Kidney capillary endothelial cell (primary cell): ENCODE results near the gene USP35.

Experiments
- DNase-seq: peaks from one replicate; pipeline ENCODE4 v3.0.0-alpha.2; 2018; ENCODE audit warnings: low spot score

The USP35 gene, protein sequence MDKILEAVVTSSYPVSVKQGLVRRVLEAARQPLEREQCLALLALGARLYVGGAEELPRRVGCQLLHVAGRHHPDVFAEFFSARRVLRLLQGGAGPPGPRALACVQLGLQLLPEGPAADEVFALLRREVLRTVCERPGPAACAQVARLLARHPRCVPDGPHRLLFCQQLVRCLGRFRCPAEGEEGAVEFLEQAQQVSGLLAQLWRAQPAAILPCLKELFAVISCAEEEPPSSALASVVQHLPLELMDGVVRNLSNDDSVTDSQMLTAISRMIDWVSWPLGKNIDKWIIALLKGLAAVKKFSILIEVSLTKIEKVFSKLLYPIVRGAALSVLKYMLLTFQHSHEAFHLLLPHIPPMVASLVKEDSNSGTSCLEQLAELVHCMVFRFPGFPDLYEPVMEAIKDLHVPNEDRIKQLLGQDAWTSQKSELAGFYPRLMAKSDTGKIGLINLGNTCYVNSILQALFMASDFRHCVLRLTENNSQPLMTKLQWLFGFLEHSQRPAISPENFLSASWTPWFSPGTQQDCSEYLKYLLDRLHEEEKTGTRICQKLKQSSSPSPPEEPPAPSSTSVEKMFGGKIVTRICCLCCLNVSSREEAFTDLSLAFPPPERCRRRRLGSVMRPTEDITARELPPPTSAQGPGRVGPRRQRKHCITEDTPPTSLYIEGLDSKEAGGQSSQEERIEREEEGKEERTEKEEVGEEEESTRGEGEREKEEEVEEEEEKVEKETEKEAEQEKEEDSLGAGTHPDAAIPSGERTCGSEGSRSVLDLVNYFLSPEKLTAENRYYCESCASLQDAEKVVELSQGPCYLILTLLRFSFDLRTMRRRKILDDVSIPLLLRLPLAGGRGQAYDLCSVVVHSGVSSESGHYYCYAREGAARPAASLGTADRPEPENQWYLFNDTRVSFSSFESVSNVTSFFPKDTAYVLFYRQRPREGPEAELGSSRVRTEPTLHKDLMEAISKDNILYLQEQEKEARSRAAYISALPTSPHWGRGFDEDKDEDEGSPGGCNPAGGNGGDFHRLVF

DNA sequence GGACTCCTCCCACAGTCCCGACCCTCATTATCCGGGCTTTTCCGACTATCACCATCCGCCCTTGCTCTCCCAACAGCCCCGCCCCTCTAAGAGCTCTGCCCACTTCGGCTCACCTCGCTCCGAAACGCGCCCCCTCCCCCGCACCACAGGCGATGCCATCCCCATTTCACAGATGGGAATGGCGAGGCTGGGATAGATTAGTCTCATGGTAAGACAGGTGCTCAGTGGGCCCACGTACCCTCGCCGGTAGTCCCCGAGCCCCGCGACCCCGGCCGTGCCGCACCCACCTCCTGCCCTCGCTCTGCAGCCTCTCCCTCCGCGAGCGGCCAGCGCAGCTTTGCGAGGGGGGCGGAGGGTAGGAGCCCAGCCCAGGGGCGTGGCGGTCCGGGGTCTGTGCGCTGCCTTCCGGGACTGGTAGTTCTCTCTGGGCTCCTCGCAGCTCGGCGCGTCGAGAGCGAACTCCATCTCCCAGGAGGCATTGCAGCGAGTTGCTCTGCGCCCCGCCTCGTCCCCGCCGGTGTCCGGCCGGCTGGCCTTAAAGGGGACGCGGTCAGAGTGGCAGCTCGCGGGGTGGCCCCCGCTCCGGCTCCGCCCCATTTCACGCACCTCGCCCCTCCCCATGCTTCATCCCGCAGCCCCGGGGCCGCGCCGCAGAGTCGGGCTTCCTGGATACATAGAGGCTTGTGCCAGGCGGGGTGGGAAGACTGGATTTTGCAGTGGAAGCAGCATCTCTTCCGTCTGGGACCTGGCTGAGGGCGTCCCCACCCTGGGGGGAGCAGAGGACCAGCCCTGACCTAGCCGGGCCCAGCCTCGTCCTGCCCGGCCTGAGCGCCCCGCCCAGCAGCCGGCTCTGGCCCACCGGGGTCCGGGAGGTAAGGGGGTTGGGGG is at the start of gene USP35, which contains the start of gene KCTD21:
TSS of gene USP35 (plus strand) at position 634 of the 888 bp plus-strand sequence. CDS start 7,327 bp downstream, outside the sequence.
TSS of gene KCTD21 (minus strand) at position 341 of the 888 bp plus-strand sequence. CDS start 14,072 bp downstream, outside the sequence.
- DNase-seq: peak; percentile 94

DNA sequence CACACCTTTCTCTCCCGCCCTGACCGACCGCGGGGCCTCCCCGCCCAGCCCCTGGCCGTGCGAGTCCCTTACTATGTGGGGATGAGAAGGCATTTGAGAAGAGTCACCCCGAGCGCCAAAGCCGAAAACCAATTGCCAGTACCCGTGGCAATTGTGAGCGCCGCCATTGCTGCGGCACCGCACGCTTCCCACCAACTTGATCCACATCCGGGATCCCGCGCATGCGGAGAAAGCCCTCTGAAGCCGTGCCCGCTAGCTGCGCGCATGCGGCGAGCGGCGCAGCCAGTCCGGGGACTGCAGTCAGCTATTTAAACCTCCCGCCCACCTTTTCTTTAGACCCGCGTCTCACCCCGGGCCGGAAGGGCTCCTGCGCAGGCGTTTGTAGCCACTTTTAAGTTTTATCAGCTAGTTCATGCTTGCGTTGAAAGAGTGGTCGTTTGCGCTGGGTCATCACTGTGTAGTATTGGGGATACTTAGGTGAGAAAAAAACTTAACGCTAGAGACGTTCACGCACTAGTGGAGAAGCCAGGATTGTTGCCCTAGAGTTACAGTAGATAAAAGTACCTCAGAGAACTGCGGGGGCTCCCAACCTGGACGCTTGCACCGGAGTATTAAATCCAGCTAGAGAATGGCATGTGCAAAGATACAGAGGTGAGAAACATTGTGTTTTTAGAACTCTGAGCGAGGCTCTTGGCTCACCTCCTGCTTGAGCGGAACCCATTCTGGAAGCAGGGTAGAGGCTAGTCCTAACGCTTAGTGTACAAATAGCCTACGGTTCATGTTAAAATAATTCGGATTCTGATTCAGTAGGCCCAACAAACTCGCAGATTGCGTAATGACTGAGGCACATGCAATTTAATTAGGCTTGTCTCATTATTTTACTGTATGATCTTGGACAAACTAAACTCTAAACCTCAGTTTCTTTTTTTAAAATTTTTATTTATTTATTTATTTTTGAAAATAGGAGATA is 49.0 kb upstream of the USP35 start, which contains the start of gene ALG8:
TSS of gene ALG8 (minus strand) at position 205 of the 970 bp plus-strand sequence. CDS start at position 167, 38 bp downstream.
- DNase-seq: peak; percentile 97

- no peak for DNase-seq
Observed at GRCh38 chr11:78140392-78141077, 48.2 kb upstream of the USP35 start.

GRCh38 chr11:78145511-78146025 is 43.2 kb upstream of the USP35 start:
- DNase-seq: no peak

GRCh38 chr11:78147807-78148206 is 40.9 kb upstream of the USP35 start:
- no peak for DNase-seq

GRCh38 chr11:78149646-78150045 is 39.1 kb upstream of the USP35 start:
- DNase-seq: peak; percentile 44

DNA sequence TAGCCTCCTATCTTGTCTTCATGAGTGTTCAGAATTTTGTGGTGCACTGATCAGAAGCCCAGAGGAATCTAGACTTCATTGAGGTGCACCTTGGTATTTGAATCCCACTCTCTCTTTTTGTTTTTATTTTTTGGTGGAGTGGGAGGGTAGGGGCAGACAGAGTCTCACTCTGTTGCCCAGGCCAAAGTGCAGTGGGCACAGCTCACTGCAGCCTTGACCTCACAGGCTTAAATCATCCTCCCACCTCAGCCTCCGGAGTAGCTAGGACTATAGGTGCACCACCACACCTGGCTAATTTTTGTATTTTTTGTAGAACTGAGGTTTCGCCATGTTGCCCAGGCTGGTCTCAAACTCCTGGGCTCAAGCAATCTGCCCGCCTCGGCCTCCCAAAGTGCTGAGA is 38.4 kb upstream of the USP35 start:
- no peak for DNase-seq

- DNase-seq: no peak
Observed at GRCh38 chr11:78150754-78151153, 38.0 kb upstream of the USP35 start.

GRCh38 chr11:78151804-78152203 is 36.9 kb upstream of the USP35 start:
- no peak for DNase-seq

DNA sequence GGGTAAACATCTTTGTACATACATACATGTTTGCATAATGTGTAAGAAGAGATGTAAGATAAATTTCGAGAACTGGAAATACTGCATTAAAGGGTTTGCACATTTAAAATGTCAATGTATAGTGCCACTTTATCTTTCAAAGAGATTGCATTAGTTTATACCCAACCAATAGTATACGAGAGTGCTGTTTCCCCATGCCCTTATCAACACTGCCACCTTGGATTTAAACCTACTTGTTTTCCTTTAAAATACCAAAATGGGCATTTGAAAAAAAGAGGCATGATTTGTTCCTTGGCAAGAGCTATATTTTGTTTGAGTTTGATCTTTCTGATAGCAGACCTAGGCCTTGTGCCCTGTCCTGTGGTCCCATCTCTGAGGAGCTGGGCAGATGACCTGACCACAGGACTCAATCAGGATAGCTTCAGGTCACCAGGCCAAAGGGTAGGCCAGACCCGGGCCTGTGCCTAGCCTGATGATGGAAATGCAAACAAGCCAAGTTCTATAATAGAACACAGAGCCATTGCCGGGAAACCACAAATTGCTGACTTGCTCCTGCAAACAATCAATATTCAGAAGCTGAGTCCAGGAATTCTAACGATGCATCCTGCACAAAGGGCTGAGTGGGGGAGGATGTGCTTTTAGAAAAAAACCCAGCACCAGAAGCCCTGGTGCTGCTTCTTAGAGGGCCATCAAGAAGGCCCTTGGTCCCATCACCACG is 32.4 kb upstream of the USP35 start:
- DNase-seq: no peak

GRCh38 chr11:78158987-78159652 is 29.6 kb upstream of the USP35 start:
- no peak for DNase-seq

DNA sequence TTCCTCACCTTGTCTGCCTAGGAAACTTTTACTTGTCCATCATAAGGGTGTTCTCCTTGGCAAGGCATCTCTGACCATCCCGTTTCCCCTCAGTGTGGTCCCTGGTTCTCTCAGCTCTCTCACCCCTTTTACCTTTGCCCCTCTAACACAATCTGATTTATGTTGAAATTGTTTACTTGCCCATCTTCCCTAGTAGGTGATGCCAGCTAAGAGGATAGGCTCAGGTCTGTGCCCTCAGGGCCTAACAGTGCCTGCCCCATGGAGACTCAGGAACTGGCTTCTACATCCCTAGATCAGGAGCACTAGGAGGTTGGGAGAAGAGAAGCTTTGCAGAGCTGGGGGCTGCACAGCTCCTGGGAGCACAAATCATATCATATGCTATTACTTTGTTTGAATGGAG is 28.2 kb upstream of the USP35 start:
- DNase-seq: no peak

GRCh38 chr11:78161346-78161745 is 27.4 kb upstream of the USP35 start:
- no peak for DNase-seq

DNA sequence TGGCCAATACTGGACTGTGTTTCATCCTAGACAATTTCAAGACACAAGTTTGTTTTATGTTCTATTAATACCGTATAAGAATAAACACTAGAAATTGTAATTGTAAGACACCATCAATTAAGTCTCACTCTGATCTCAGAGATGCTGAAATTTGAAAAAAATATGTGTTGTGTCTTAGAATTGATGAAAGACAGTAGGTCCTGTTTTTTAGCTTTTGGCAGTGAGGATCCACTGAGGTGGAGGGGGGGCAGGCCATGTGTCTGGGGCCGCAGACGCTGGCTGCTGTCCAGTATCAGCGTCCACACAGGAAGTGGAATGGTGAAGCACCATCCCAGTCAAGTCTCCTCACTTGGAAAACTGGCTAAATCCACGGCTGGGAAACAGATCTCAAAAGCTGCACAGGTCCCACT is 26.8 kb upstream of the USP35 start:
- no peak for DNase-seq

- DNase-seq: no peak
Observed at GRCh38 chr11:78163828-78164227, 24.9 kb upstream of the USP35 start.

DNA sequence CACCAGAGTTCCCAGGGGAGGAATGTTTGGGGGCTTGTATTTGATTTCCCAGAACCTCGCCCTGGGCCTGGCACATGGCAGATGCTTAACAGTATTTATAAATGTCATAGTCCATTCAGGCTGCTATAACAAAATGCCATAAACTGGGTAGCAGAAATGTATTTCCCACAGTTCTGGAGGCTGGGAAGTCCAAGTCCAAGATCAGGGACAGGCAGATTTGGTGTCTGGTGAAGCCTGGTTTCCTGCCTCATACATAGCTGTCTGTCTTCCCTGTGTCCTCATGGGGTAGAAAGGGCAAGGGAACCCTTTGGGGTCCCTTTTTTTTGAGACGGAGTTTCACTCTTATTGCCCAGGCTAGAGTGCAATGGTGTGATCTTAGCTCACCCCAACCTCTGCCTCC is 24.2 kb upstream of the USP35 start:
- DNase-seq: no peak

GRCh38 chr11:78166855-78167469 is 21.8 kb upstream of the USP35 start:
- DNase-seq: no peak
